ENCODE data around the gene SFMBT1. TPM values are rescaled to one million over a fixed set of nuclear protein-coding genes. Genes with fewer than 3 reads are reported as not detected.

SFMBT1 gene, protein sequence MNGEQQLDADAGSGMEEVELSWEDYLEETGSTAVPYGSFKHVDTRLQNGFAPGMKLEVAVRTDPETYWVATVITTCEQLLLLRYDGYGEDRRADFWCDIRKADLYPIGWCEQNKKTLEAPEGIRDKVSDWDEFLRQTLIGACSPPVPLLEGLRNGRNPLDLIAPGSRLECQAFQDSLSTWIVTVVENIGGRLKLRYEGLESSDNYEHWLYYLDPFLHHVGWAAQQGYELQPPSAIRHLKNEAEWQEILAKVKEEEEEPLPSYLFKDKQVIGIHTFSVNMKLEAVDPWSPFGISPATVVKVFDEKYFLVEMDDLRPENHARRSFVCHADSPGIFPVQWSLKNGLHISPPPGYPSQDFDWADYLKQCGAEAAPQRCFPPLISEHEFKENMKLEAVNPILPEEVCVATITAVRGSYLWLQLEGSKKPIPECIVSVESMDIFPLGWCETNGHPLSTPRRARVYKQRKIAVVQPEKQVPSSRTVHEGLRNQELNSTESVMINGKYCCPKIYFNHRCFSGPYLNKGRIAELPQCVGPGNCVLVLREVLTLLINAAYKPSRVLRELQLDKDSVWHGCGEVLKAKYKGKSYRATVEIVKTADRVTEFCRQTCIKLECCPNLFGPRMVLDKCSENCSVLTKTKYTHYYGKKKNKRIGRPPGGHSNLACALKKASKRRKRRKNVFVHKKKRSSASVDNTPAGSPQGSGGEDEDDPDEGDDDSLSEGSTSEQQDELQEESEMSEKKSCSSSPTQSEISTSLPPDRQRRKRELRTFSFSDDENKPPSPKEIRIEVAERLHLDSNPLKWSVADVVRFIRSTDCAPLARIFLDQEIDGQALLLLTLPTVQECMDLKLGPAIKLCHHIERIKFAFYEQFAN
- total RNA-seq (2014; rRNA removed; shearing (Covaris generic)), result 20.2 and 23.0 TPM in 2 replicates

DNA sequence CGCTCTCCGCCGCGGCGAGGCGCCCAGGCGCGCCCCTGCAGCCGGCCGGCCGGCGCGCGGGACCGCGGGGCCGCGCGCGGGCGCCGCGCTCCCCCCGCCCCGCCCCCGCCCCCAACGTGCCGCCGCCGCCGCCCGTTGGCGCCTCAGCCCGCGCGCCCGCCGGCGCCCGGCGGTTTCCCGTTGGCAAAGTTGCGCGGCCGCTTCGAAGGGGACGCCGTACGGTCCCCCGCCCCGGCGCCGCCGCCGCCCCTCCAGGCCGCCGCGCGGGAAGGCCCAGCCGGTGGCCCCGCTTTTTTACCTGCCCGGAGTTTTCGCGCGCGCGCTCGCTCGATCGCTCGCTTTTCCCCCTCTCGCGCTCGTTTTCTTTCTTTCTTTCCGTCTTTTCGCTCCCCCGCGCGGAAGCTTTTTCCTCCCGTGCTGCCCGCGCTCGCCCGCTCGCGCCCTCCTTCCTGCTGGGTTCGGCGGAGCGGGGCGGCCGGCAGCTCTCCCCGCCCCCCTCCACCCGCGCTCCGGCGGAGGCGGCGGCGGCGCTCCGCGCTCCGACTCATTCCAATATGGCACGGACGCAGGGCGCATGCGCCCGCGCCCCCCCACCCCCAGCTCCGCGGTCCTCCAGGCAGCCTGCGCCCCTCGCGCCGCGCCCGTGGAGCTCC, at the start of gene SFMBT1:
Gene SFMBT1 (minus strand): TSS at position 556 of the 653 bp plus-strand sequence. CDS start 76,945 bp downstream, outside the sequence.
- DNase-seq (ENCODE audit: low spot score), result peak; percentile 64

DNA sequence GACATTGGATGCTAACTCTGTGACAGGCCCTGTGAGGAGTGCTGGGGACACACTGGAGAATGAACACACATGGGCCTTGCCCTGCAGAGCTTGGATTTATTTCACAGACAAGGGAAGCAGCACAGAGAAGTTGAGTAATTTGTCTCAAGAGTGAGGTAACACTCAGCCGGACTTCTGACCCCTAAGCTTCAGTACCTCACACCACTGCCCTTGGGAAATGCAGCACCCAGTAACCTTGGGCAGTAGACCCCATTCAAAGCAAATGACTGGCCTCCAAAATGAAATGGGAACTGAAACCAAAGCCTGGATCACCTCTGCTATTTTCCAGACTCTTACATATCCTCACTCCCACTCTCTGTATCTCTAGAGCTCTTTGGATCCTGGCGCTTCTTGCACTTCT, 47.1 kb upstream of the SFMBT1 start:
- no peak for DNase-seq (ENCODE audit: low spot score)

DNA sequence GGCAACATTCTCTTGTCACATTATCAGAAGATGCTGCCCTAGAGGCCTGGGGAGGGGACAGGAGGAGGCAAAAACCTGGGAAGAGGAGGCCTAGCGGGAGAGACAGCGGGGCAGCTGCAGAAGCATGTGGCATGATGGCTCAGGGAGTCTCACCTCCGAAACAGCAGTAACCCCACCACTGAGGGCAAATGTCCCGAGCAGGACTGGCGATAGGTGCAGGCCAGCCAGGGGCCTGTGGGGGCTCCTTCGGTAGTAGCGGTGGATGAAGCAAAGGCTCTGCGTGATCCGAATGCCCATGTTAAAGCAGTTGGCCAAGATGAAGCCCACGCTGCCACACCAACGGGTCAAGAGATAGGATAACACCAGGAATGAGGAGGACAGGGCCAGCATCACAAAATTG, 46.3 kb upstream of the SFMBT1 start:
- no peak for DNase-seq (ENCODE audit: low spot score)

DNA sequence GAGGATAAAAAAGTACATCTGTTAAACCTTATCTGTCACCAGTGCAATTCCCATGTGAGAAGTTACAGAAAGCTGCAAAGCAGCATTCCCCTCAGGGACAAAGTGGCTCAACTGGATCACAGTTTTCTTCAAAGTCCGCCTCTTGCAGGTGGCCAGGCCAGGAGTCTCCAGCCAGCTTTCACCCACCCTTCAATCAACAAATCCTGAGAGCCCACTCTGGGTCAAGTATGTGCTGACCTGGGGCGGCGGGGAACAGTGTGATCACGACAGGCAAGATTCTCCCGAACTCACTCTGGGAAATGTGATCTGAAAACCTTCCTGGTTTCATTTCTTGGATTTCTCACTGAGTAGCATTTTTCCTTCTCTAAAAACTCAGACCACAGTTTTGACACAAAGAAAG, 45.1 kb upstream of the SFMBT1 start:
- DNase-seq (ENCODE audit: low spot score), result no peak

DNA sequence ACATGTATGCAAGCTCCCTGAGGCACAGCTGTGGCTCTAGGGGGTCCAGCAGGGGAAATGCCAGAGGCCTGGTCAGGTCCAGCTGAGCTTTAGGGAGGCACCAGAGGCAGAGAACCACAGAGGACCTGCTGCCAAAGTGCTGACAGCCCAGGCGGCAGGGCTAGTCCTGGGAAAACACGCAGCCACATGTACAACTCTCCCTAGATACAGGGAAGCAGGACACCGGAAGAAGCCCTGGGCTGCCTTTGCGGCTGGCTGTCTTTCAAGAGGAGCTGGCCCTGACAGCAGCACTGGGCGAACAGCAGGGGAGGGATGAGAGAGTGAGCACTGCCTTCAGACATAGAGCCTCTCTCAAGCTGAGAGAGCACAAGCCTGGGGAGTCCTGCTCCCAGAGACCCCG, 43.6 kb upstream of the SFMBT1 start:
- no peak for DNase-seq (ENCODE audit: low spot score)

DNA sequence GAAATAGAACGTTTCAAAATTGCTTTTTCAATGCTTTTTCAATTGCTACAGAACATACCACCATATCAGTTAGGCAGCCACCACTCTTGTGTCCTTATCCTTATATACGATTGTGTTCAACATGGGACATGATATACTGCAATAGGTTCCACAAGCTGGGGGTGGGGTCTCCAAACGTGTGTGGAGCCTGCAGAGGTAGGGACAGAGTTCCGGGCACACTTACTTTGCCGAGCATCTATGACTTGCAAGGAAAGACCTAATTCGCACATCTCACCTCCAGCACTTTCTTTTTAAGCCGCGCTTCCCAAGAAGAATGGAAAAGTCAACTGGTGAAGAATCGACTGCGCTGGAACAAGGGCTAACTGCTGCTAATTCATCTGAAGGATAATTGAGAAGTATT, 39.6 kb upstream of the SFMBT1 start:
- no peak for DNase-seq (ENCODE audit: low spot score)

DNA sequence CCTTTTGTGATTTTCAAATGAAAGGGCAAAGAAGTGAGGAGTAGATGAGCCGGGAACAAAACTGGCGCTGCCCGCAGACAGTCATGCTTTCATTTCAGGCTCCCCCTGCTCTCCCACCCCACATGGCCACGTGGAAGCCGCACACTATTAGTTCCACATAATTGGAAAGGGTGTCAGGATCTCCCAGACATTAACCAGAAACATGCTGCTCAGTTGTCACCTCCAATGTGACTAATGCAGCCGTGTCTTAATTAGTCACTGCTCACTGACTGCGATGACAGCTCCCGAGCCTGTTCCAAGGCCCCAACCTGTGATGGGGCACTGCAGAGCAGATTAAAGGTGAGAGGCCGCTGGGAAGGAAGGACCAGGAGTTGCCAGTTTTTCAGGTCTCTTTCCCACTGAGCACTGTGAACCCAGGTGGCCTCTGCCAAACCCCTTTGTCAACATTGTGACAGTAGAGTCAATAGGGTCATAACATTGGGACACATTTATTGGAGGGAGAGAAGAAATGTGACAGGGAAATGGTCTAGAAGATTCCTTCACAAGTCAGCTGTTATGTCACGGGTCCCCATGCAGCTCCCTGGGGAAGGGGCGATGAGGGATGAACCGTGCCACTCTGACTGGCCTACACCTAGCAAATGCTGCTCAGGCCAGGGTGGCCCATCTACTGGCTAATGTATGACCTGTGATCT, 38.6 kb upstream of the SFMBT1 start:
- DNase-seq (ENCODE audit: low spot score), result no peak

DNA sequence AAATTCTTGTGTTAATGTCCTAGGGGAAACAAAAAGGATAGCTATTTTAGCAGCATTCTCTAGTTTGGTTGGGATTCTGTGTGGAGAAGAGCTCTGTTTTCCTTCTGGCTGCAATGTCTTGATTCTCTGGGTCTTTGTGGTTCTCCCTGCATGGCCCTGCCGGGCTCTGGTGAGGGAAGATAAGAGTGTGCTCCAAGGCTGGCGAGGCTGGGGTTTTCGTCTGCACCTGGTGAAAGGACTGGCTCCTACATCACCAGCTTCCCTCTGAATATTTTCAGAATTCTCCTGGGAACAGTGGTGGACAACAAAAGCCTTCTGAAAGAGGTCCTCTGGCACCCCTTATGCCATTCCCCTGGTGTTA, 38.1 kb upstream of the SFMBT1 start:
- no peak for DNase-seq (ENCODE audit: low spot score)

DNA sequence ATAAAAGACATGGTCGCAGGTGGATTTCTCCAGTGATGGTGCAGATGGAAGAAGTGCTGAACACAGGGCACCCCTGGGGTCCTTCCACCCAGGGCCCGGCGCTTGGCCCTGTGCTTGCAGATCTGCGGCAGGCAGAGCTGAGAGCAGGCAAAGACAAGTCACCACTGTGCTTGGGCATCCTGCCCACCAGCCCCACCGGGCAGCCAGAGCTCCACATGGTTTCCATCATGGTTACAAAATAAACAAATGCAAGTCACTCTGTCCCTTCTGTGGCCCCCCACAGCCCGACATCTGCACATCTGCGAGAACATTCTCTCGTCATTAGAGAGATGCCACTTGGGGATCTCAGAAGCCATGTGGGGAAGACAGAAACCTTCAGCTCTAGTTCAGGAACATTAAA, 37.6 kb upstream of the SFMBT1 start:
- DNase-seq (ENCODE audit: low spot score), result no peak

DNA sequence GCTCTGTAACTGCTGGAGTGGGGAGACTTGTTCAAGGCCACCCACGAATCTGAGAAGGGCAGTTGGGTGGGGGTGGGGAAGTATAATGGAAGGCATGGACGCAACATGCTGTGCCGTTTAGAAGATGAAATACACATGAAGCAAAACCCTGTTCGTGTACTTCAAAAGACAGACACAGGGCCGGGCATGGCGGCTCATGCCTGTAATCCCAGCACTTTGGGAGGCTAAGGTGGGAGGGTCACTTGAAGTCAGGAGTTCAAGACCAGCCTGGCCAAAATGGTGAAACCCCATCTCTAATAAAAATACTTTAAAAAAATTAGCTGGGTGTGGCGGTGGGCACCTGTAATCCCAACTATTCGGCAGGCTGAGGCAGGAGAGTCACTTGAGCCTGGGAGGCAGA, 36.9 kb upstream of the SFMBT1 start:
- no peak for DNase-seq (ENCODE audit: low spot score)

DNA sequence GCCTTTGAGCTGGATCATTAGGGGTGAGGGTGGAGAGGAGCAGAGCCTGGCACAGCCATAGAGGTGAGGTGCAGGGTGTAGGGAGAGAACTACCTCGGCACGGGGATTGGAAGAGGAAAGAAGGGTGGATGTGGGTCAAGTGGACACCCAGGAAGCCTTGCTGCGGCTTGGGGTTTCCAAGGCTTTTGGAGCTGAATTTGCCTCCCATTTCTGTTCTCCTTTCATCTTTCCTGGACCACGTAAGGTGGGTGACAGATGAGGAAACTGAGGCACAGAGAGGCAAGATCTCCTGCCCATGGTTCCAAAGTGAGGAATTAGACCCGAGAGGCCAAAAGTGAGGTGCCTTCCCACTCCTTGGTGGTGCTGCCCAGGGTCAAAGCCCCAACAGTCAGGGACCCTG, 35.4 kb upstream of the SFMBT1 start:
- DNase-seq (ENCODE audit: low spot score), result no peak

DNA sequence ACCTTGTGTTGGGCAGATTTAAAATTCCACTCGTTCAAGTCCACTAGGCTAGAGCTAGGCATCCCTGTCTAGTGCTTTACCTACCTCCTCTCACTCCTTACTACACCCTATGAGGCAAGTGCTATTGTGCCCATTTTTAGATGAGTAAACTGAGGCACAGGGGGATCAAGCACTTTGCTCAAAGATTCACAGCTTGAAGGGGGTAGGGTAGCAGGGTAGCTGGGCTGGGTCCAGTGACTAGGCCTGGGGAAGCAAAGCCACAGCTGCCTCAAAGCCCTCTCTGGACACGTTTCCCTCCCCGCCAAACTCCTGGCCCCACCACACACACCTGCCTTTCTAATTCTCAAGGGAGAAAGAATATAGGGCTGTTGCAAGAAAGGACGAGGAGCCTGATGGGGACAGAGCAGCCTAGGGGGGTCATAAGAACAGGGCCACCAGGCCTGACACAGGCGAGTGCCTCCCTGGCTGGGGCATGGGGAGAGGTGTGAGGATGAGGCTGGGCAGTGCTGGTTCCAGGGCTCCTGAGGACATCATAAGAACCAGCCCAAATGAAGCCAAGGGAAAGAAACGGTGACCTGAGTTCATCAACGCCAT, 34.8 kb upstream of the SFMBT1 start:
- no peak for DNase-seq (ENCODE audit: low spot score)

DNA sequence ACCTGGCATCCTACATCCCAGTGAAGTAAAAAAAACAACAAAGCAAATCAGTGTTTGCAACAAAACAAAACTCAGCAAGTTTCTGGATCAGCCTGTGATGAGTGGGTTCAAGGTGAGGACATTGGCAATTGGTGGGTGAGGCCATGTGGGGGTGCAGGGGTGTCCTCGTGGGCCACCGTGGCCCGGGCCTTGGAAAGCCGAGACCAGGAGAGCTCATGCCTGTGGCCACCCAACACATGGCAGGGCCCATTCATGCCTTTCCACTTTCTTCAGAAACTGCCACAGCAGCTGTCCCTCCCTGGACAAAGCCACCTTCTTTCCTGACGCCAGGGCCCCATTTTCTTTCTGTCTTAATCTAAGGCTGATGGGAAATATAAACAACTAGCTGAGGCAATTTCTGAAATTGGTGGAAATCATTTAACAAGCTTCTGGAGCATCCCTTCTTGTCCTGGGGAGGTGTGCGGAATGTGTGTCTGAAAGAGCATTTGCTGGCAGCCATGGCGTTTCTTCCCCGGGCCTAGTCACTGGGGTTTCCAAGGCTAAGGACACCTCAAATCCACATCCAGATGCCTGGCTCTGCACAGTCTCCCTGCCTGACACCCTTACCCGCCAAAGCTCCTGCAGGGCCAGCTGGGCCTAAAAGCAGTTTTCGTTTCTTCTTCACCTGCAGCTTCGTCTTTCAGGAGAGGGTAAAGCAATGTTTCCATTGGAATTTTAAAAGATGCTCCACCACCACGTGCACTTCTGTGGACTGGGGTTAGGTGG, 34.1 kb upstream of the SFMBT1 start:
- DNase-seq (ENCODE audit: low spot score), result no peak

DNA sequence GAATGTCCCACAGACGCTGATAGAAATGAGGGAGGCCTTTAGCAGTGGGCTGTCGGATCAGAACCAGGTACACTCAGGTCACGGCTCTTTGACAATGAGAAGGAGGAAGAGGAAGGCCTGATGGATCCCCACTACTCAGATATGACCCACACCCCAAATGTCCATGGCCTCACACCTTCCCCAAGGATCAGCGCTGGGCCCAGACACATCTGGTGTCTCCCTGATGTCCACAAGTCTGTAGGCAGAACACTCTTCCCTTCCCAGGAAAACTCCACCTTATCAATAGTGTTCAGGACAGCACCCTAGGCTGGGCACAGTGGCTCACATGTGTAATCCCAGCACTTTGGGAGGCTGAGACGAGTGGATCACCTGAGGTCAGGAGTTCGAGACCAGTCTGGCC, 33.3 kb upstream of the SFMBT1 start:
- DNase-seq (ENCODE audit: low spot score), result no peak

DNA sequence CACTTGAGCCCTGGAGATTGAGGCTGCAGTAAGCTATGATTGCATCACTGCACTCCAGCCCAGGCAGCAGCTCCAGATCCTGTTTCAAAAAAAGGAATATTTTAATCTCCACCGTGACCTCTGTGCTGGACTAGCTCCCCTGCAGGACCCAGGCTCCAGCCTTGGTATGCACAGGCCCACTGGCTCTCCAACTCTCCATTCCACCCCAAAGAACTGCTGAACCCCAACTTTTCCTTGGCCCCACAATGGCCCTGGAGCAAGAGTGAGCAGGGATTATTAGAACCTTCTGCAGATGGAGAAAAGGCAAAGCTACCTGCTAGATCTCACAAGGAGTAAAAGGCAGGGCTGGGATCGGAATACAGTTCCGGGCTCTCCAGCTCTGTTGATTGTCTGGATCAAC, 32.8 kb upstream of the SFMBT1 start:
- no peak for DNase-seq (ENCODE audit: low spot score)

DNA sequence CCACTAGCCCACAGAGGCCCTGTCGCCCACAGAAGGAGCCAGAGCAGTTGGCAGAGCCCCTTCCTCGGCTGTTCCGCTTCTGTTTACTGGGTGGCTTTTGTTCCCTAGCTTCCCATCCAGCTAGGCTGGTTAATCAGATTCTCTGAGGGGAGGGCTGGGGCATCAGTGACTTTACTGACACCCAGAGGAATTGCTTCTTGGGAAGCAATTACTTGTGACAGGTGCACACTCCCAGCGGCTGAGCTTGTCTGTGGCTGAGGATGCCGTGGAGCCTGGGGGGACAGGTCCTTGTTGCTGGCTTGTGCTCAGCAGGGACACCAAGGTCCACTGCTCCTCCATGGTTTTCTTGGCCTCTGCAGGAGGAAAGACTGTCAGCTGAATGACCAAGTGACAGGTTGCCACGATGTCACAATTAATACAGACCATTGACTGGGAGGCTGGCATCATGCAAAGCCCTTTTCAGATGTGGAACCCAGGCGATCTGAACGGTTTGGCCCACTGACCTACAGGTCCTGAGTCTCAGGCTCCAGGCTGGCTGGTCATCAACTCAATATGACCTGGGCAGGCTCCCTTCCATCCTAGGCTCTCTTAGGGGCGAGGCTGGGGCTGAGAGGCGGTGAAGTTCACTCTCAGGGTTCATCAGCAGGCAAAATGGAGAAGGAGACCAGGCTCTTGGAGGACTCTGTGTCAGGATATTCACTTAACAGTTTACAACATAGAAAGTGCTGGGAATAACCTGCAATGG, 31.8 kb upstream of the SFMBT1 start:
- no peak for DNase-seq (ENCODE audit: low spot score)

DNA sequence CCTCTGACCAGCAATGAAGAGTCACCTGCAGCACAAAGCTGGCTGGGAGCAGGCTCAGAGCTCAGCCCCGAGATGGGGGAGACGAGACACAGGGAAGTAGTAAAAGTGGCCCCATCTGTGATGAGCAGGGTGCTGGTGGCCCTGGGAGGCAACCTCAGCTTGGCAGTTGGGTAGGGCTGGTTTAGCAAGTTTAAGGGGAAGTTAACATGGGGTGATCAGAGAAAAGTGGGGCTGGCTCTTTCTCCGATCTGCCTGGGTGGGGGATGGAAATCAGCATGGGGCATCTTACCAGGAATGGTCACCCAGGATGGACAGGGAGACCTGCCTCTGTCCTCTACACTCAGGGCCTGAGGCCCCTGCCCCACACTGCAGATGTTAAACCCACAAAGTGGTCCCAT, 29.9 kb upstream of the SFMBT1 start:
- no peak for DNase-seq (ENCODE audit: low spot score)

DNA sequence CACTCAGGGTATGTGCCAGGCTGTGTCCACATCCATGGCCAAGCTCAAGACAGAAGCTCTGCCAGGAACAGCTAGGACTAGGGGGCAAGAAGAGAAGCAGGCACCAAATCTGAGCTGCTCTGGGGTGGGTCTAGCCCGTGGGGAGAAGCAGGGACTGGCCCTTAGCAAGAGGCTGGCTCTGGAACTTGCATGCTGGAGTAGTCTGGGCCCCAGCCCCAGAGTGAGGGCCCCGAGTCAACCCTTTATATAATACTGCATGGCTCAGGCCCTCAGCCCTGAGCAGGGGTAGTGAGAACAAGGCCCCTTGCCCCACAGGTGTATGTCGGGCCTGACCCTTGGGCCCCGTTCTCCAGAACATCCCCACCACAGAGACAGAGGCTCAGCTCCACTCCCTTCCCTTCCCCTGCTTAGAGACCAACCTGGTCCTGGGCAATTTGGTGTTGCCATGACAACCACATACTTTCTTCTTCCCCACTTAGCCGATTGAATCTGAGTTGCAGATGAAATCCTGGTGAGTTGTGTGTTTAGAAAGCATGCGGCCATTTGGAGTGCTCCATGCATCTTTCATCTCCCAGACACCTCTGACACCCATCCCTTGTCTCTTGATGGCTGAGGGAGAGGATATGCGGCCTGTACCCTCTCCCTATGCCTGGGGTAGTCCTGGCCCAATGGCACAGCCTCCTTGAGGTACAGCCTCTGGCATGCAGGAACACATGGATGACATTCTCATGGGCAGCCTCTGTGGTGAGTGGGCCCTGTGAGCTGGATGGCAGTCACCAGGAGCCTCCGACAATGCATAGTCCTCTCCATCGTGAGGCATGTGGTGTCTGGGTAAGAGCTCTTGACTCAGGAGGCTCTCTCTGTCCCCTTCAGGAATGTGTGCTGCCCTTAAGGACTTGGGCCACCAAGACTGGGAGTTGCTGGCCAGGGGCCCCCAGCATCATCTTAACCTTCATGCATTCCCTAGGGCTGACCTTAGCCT, 29.2 kb upstream of the SFMBT1 start:
- no peak for DNase-seq (ENCODE audit: low spot score)

DNA sequence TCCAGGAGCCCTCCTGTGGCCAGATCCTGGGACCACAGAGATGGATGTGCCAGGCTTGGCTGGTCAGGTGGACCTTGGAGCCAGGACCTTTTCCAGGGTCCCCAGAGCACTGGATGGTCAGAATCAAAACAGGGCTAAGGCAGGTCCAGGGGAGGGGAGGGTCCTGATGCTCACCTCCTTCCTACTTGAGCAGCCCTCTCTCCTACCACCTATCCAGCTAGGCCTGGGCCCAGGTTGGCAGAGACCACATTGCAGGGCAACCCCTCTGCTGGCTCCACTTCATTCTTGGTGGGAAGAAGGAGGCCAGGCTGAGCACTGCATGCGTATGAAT, 28.5 kb upstream of the SFMBT1 start:
- no peak for DNase-seq (ENCODE audit: low spot score)
